Astrocyte (in vitro differentiated cells and primary cell): ENCODE data around the gene TRAM2. TPM values are rescaled to one million over a fixed set of nuclear protein-coding genes. Genes with fewer than 3 reads are reported as not detected.

ENCODE experiments used
- DNase-seq: peaks from one replicate; pipeline ENCODE4 v3.0.0-alpha.2; 2010; ENCODE audit warnings: low read depth
- FAIRE-seq: peaks from 2 replicates; lab custom pipeline; 2011; peaks lifted over from hg19 to GRCh38; lab: Jason Lieb, UNC
- H2AFZ ChIP-seq: 2 replicates; pipeline ENCODE4 v1.6.0; 2012; ENCODE audit warnings: low read depth, low read length, inconsistent platforms
- H3K27ac ChIP-seq: 2 replicates; pipeline ENCODE4 v1.5.1; 2011; ENCODE audit warnings: low read depth, low read length, inconsistent platforms
- H3K27me3 ChIP-seq: 2 replicates; pipeline ENCODE4 v1.6.0; 2011; ENCODE audit warnings: low read length, inconsistent platforms; ENCODE audit not compliant: insufficient read depth
- H3K36me3 ChIP-seq: 2 replicates; pipeline ENCODE4 v1.5.1; 2011; ENCODE audit warnings: low read length, inconsistent platforms; ENCODE audit not compliant: insufficient read depth
- H3K4me1 ChIP-seq: 2 replicates; pipeline ENCODE4 v1.5.1; 2011; ENCODE audit warnings: low read length, inconsistent platforms; ENCODE audit not compliant: insufficient read depth
- H3K4me2 ChIP-seq: 2 replicates; pipeline ENCODE4 v1.6.0; 2012; ENCODE audit warnings: low read length, inconsistent platforms
- H3K4me3 ChIP-seq: 2 replicates; pipeline ENCODE4 v1.5.1; 2011; ENCODE audit warnings: low read depth, mild to moderate bottlenecking, low read length, inconsistent platforms; ENCODE audit not compliant: insufficient read depth
- H3K79me2 ChIP-seq: 2 replicates; pipeline ENCODE4 v1.6.0; 2012; ENCODE audit warnings: mild to moderate bottlenecking, low read length, inconsistent platforms; ENCODE audit not compliant: insufficient read depth
- H3K9ac ChIP-seq: 2 replicates; pipeline ENCODE4 v1.6.0; 2012; ENCODE audit warnings: mild to moderate bottlenecking, low read length, inconsistent platforms
- H3K9me3 ChIP-seq: 2 replicates; pipeline ENCODE4 v1.5.1; 2012; ENCODE audit warnings: low read depth, mild to moderate bottlenecking, low read length, inconsistent platforms; ENCODE audit not compliant: insufficient read depth
- H4K20me1 ChIP-seq: 2 replicates; pipeline ENCODE4 v1.6.0; 2012; ENCODE audit warnings: low read length, inconsistent platforms; ENCODE audit not compliant: insufficient read depth
- H3K27ac Mint-ChIP-seq: one replicate; pipeline ENCODE4 v1.8.0; 2021; ENCODE audit warnings: mild to moderate bottlenecking, mixed read lengths; ENCODE audit not compliant: unreplicated experiment
- H3K27me3 Mint-ChIP-seq: one replicate; pipeline ENCODE4 v1.8.0; 2021; ENCODE audit warnings: low read depth, mixed read lengths; ENCODE audit not compliant: unreplicated experiment
- H3K36me3 Mint-ChIP-seq: one replicate; pipeline ENCODE4 v1.8.0; 2021; ENCODE audit warnings: low read depth, mixed read lengths; ENCODE audit not compliant: unreplicated experiment
- H3K4me1 Mint-ChIP-seq: one replicate; pipeline ENCODE4 v1.8.0; 2021; ENCODE audit warnings: low read depth, mixed read lengths; ENCODE audit not compliant: unreplicated experiment
- H3K4me3 Mint-ChIP-seq: one replicate; pipeline ENCODE4 v1.8.0; 2021; ENCODE audit warnings: mild to moderate bottlenecking, moderate library complexity, mixed read lengths; ENCODE audit not compliant: unreplicated experiment
- H3K9me3 Mint-ChIP-seq: one replicate; pipeline ENCODE4 v1.8.0; 2021; ENCODE audit warnings: mild to moderate bottlenecking, mixed read lengths; ENCODE audit not compliant: unreplicated experiment
- CTCF ChIP-seq: IDR thresholded peaks from 2 replicates; pipeline ENCODE4 v1.5.1; 2011; ENCODE audit warnings: low read depth, mild to moderate bottlenecking, inconsistent platforms, low read length, moderate library complexity; ENCODE audit not compliant: insufficient read depth
- EZH2 ChIP-seq: IDR thresholded peaks from 2 replicates; pipeline ENCODE4 v1.6.1; 2012; ENCODE audit warnings: mild to moderate bottlenecking, low read length, inconsistent platforms; ENCODE audit not compliant: insufficient read depth
- total RNA-seq: library from RNA; stranded (reverse); gene quantifications from 2 replicates; pipeline ENCODE4 v1.2.1, GENCODE V29; 2021

The TRAM2 gene
- total RNA-seq, 1 donor from 2014 or later: 93.4 TPM

GRCh38 chr6:52503851-52504781 lies 72.7 kb downstream of the TRAM2 start:
- peak overlapping the region; percentile 61 for H3K4me2 ChIP-seq

GRCh38 chr6:52503323-52503747 lies 73.5 kb downstream of the TRAM2 start:
- Histone ChIP-seq H3K4me2 (peak overlapping the region; percentile 61), H2AFZ (no peak overlapping the region), H3K27ac (peak overlapping the region; percentile 85), H4K20me1 (no peaks in the 10 kb centered on the region), H3K36me3 (peaks cover 49% of the 10 kb centered on the region), H3K4me3 (no peak overlapping the region), H3K4me1 (peaks cover 41% of the 10 kb centered on the region), H3K9me3 (no peaks in the 10 kb centered on the region), H3K79me2 (peaks cover 4% of the 10 kb centered on the region), H3K9ac (peak overlapping the region; percentile 68), H3K27me3 (no peaks in the 10 kb centered on the region)
- TF ChIP-seq CTCF: peak; percentile 23
- no peak for TF ChIP-seq EZH2
- Mint-ChIP-seq H3K27ac (no peak overlapping the region), H3K4me1 (peaks cover 37% of the 10 kb centered on the region), H3K4me3 (no peak overlapping the region), H3K27me3 (no peaks in the 10 kb centered on the region), H3K36me3 (peaks cover 54% of the 10 kb centered on the region), H3K9me3 (no peaks in the 10 kb centered on the region)
- FAIRE-seq (no peak), DNase-seq (no peak)

More at GRCh38 chr6:52503851-52504781, 72.7 kb downstream of the TRAM2 start:
- H3K4me3 Mint-ChIP-seq: no peak overlapping the region
- H3K9me3 Mint-ChIP-seq: no peaks in the 10 kb centered on the region
- DNase-seq (peak; percentile 79), FAIRE-seq (no peak)
- H3K36me3 Mint-ChIP-seq: peaks cover 58% of the 10 kb centered on the region
- H3K9ac ChIP-seq: peak overlapping the region; percentile 68
- no peak overlapping the region for H2AFZ ChIP-seq
- no peak overlapping the region for H3K4me3 ChIP-seq
- peaks cover 35% of the 10 kb centered on the region for H3K4me1 Mint-ChIP-seq
- peaks cover 54% of the 10 kb centered on the region for H3K36me3 ChIP-seq
- TF ChIP-seq CTCF (no peak), EZH2 (no peak)
- peaks cover 4% of the 10 kb centered on the region for H3K79me2 ChIP-seq
- no peaks in the 10 kb centered on the region for H4K20me1 ChIP-seq
- H3K4me1 ChIP-seq: peaks cover 40% of the 10 kb centered on the region
- H3K27me3 ChIP-seq: no peaks in the 10 kb centered on the region
- no peaks in the 10 kb centered on the region for H3K9me3 ChIP-seq
- H3K27ac ChIP-seq: peak overlapping the region; percentile 85
- no peaks in the 10 kb centered on the region for H3K27me3 Mint-ChIP-seq
- H3K27ac Mint-ChIP-seq: peak overlapping the region; percentile 34
